ENCODE measurements around the gene SOX13. TPM values are rescaled to one million over a fixed set of nuclear protein-coding genes. Genes with fewer than 3 reads are reported as not detected.
"Not testable (repeated sequence)": the region's sequence is repeated elsewhere in the genome, so short reads cannot be mapped to it uniquely, and the experiment has no call there.

Gene SOX13
- total RNA-seq, 1 donor from 2014 or later = 12.5 TPM

DNA sequence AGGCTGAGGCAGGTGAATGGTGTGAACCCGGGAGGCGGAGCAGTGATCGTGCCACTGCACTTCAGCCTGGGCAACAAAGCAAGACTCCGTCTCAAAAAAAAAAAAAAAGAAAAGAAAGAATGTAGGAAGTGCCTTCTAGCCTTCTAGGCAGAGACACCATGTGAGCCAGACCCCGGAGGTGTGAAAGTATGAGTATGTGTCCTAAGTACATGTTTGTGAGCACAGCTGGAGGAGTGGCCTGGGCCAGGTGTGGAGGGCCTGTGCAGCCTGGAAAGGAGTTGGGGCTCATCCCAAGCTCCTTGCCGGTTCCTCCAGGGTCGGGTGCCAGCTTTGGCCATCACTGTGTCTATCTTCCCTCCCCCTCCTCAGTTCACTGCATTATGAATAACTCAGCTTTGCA, 13.0 kb downstream of the SOX13 start:
- Mint-ChIP-seq H3K9me3 (ENCODE audit: unreplicated experiment) (no peaks in the 10 kb centered on the region), H3K27me3 (ENCODE audit: unreplicated experiment) (no peaks in the 10 kb centered on the region), H3K36me3 (ENCODE audit: unreplicated experiment) (no peaks in the 10 kb centered on the region), H3K27ac (ENCODE audit: unreplicated experiment) (no peak overlapping the region), H3K4me1 (ENCODE audit: unreplicated experiment) (peaks cover 30% of the 10 kb centered on the region), H3K4me3 (ENCODE audit: unreplicated experiment) (no peak overlapping the region)
- DNase-seq (ENCODE audit: extremely low spot score, unreplicated experiment) = no peak
- TF ChIP-seq, protein P1, sequence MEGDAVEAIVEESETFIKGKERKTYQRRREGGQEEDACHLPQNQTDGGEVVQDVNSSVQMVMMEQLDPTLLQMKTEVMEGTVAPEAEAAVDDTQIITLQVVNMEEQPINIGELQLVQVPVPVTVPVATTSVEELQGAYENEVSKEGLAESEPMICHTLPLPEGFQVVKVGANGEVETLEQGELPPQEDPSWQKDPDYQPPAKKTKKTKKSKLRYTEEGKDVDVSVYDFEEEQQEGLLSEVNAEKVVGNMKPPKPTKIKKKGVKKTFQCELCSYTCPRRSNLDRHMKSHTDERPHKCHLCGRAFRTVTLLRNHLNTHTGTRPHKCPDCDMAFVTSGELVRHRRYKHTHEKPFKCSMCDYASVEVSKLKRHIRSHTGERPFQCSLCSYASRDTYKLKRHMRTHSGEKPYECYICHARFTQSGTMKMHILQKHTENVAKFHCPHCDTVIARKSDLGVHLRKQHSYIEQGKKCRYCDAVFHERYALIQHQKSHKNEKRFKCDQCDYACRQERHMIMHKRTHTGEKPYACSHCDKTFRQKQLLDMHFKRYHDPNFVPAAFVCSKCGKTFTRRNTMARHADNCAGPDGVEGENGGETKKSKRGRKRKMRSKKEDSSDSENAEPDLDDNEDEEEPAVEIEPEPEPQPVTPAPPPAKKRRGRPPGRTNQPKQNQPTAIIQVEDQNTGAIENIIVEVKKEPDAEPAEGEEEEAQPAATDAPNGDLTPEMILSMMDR (IDR thresholded peaks at IDR 0.05) = no peak

DNA sequence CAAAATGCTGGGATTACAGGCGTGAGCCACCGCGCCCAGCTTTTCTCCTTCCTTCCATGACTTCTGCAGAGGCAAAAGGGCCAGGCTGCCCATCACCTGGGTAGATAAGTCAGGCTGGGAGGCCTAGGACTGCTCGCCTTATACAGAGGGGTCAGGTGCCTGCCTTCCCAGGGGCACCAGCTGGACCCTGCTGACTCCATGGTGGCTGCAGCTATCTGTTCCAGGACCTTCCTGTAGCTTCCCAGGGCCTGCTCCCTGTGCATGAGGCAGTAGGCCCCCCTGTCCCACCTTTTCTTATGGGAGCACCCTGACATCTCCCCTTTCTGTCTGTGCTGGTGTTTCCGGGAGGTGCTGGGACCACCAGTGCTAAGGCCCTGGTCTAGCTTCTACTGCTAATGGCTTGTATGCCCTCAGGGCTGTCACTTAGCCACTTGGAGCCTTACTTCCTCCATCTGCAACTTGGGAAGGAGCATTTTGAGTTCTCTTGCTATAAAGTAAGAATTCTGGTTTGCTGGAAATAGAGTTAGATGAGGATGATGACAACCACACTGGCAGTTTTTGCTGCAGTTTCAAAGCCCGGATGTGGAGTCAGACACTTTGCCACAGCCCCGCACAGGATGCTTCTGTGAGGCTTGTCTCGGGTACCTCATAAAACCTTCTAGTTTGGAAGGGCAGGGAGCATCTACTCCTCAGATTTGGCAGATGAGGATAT, 14.4 kb downstream of the SOX13 start:
- no peak for DNase-seq (ENCODE audit: extremely low spot score, unreplicated experiment)
- Mint-ChIP-seq H3K4me1 (ENCODE audit: unreplicated experiment) (peaks cover 23% of the 10 kb centered on the region), H3K36me3 (ENCODE audit: unreplicated experiment) (no peaks in the 10 kb centered on the region), H3K4me3 (ENCODE audit: unreplicated experiment) (no peak overlapping the region), H3K9me3 (ENCODE audit: unreplicated experiment) (no peaks in the 10 kb centered on the region), H3K27ac (ENCODE audit: unreplicated experiment) (no peak overlapping the region), H3K27me3 (ENCODE audit: unreplicated experiment) (no peaks in the 10 kb centered on the region)
- TF ChIP-seq, protein P1 (IDR thresholded peaks at IDR 0.05) = no peak

DNA sequence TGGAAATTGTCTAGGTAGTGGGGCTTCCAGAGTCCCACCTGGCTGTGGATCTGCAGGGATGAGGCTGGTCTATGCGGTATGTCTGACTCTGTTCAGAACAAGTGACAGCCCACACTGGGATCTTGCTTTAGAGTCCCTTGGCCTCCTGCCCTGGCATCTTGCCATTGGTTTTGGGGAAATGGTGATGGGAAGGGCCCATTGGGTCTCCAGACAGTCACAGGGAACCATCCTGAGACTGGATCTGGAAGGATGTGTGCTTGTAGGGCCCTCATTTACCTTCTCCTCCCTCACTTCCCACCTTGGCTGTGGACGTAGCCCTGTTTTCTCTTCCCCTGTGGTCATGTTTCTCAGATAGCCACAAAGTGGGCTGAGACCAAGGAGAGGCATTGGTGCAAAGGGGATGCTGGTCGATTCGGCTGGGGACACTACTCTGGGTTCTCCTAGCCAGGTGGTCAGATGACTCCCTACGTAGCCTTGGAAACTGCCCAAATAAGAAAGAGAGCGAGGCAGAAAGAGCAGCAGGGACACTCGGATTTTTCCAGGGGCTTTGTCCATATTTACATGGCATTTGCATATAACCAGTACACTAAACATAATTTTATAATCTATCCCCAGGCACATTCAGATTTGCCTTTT, 15.1 kb downstream of the SOX13 start:
- H3K27ac Mint-ChIP-seq (ENCODE audit: unreplicated experiment) = no peak overlapping the region
- no peaks in the 10 kb centered on the region for H3K27me3 Mint-ChIP-seq (ENCODE audit: unreplicated experiment)
- H3K36me3 Mint-ChIP-seq (ENCODE audit: unreplicated experiment) = no peaks in the 10 kb centered on the region
- TF ChIP-seq, protein P1 (IDR thresholded peaks at IDR 0.05) = no peak
- H3K4me3 Mint-ChIP-seq (ENCODE audit: unreplicated experiment) = no peak overlapping the region
- peaks cover 25% of the 10 kb centered on the region for H3K4me1 Mint-ChIP-seq (ENCODE audit: unreplicated experiment)
- H3K9me3 Mint-ChIP-seq (ENCODE audit: unreplicated experiment) = no peaks in the 10 kb centered on the region
- DNase-seq (ENCODE audit: extremely low spot score, unreplicated experiment) = no peak

DNA sequence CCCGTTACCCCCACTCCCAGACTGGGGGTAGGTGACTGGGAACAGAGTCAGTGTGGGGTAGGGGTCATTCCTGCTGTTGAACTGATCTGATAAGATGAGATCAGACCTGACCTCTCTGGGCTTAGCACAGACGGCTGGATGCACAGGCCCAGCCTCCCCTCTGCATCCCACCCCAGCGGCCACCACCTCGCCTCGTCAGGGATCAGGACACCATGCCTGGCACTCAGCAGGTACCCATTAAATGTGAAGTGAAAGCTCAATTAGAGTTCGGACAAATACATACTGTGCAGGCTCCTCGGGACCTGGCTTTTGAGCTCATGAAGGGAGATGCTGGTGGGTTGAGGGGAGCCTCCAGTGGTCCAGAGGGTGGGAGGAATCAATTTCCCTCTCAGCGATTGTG, 15.7 kb downstream of the SOX13 start:
- no peak overlapping the region for H3K27ac Mint-ChIP-seq (ENCODE audit: unreplicated experiment)
- no peaks in the 10 kb centered on the region for H3K36me3 Mint-ChIP-seq (ENCODE audit: unreplicated experiment)
- no peaks in the 10 kb centered on the region for H3K9me3 Mint-ChIP-seq (ENCODE audit: unreplicated experiment)
- no peak for DNase-seq (ENCODE audit: extremely low spot score, unreplicated experiment)
- TF ChIP-seq, protein P1 (IDR thresholded peaks at IDR 0.05) = no peak
- no peaks in the 10 kb centered on the region for H3K27me3 Mint-ChIP-seq (ENCODE audit: unreplicated experiment)
- H3K4me3 Mint-ChIP-seq (ENCODE audit: unreplicated experiment) = no peak overlapping the region
- H3K4me1 Mint-ChIP-seq (ENCODE audit: unreplicated experiment) = peaks cover 29% of the 10 kb centered on the region

DNA sequence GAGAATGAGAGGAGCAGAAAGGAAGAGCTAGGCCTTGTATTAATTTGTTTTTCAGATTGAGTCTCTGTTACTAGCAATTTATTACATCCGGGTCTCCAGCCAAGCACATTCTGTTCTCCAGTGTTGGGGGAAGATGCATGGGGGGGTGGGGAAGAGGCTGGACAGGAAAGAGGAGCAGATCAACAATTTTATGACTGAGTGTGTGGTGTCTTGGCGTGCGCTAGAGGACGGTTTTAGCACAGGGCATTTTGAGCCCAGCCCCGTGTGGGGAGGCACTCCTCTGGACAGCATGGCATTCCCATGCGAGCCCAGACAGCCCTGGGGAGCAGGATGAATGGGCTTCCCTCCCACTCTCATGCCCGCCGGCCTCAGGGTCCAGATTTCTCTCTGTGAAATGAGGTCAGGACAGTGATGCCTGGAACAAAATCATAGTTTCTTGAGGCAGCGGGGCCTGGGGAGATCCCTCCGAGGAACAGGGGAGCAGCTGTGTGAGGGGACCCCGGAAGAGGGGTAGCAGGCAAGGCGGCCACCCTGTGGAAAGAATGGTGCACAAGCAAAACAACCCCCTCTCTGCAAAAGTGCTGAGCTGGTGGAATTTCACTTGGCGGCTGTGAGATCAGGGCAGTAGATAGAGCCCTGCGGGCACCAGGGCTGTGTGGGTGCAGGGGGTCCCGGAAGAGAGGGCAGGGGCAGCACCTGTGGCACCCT, 16.3 kb downstream of the SOX13 start:
- no peaks in the 10 kb centered on the region for H3K36me3 Mint-ChIP-seq (ENCODE audit: unreplicated experiment)
- TF ChIP-seq, protein P1 (IDR thresholded peaks at IDR 0.05) = no peak
- H3K4me3 Mint-ChIP-seq (ENCODE audit: unreplicated experiment) = no peak overlapping the region
- H3K9me3 Mint-ChIP-seq (ENCODE audit: unreplicated experiment) = no peaks in the 10 kb centered on the region
- DNase-seq (ENCODE audit: extremely low spot score, unreplicated experiment) = no peak
- H3K4me1 Mint-ChIP-seq (ENCODE audit: unreplicated experiment) = peaks cover 28% of the 10 kb centered on the region
- H3K27me3 Mint-ChIP-seq (ENCODE audit: unreplicated experiment) = no peaks in the 10 kb centered on the region
- H3K27ac Mint-ChIP-seq (ENCODE audit: unreplicated experiment) = no peak overlapping the region

DNA sequence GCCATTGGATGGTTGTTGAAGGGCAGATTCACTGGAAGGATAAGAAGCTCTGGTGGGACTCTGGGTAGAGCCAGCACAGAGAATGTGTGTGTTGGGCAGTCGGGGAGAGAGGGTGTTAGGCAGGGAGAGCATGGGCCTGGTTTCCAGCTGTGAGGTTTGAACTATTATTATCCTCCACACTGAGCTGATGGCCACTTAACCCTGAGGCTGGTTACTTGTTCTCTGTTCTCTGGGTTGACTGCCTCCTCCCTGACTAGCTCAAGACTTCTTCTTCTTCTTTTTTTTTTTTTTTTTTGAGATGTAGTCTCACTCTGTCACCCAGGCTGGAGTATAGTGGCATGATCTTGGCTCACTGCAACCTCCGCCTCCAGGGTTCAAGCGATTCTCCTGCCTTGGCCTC, 17.2 kb downstream of the SOX13 start:
- H3K9me3 Mint-ChIP-seq (ENCODE audit: unreplicated experiment); DNase-seq (ENCODE audit: extremely low spot score, unreplicated experiment); H3K27me3 Mint-ChIP-seq (ENCODE audit: unreplicated experiment); H3K4me3 Mint-ChIP-seq (ENCODE audit: unreplicated experiment); H3K27ac Mint-ChIP-seq (ENCODE audit: unreplicated experiment); H3K36me3 Mint-ChIP-seq (ENCODE audit: unreplicated experiment): not testable (repeated sequence)
- H3K4me1 Mint-ChIP-seq (ENCODE audit: unreplicated experiment) = peaks cover 24% of the 10 kb centered on the region

Measured in osteocyte (in vitro differentiated cells).